Natural killer cell (primary cell): ENCODE data around the gene SYNE2. TPM values are rescaled to one million over a fixed set of nuclear protein-coding genes. Genes with fewer than 3 reads are reported as not detected.

Source experiments
- ATAC-seq, 3 donors: fragments of 150-1000 bp in 2 of 3; fragments of 200-7000 bp in 1 of 3; cut with Tn5 transposase; 1 replicate in 1 of 3; 2 replicates in 2 of 3; pipeline ENCODE4 v1.10.0; 2021; ENCODE audit warnings: mild to moderate bottlenecking in 2 of 3, moderate library complexity in 2 of 3
- DNase-seq, 2 donors: peaks; one replicate each; pipeline versions ENCODE4 v3.0.0 to v3.0.0-alpha.2; 2013 to 2021; ENCODE audit warnings: mixed read lengths in 1 of 2
- H3K27ac ChIP-seq: one replicate; pipeline ENCODE4 v1.5.1; 2013; ENCODE audit warnings: mild to moderate bottlenecking, low read length
- H3K27me3 ChIP-seq: one replicate; pipeline ENCODE4 v1.6.1; 2013; ENCODE audit warnings: low read length; ENCODE audit not compliant: control insufficient read depth, insufficient read depth
- H3K36me3 ChIP-seq: one replicate; pipeline ENCODE4 v1.6.1; 2013; ENCODE audit warnings: low read length; ENCODE audit not compliant: control insufficient read depth, insufficient read depth
- H3K4me1 ChIP-seq: one replicate; pipeline ENCODE4 v1.6.1; 2013; ENCODE audit warnings: low read length; ENCODE audit not compliant: control insufficient read depth, insufficient read depth
- H3K4me3 ChIP-seq: one replicate; pipeline ENCODE4 v1.5.1; 2013; ENCODE audit warnings: low read length
- H3K9me3 ChIP-seq: one replicate; pipeline ENCODE4 v1.6.1; 2013; ENCODE audit warnings: low read length; ENCODE audit not compliant: control insufficient read depth, insufficient read depth
- H3K27ac Mint-ChIP-seq, 2 donors: one replicate each; pipeline ENCODE4 v1.8.0; 2022; ENCODE audit warnings: mild to moderate bottlenecking in 2 of 2, mixed read lengths in 2 of 2, moderate library complexity in 1 of 2
- H3K27me3 Mint-ChIP-seq, 2 donors: one replicate each; pipeline ENCODE4 v1.8.0; 2022; ENCODE audit warnings: low read depth in 2 of 2, mixed read lengths in 2 of 2
- H3K36me3 Mint-ChIP-seq: one replicate; pipeline ENCODE4 v1.8.0; 2022; ENCODE audit warnings: mixed read lengths
- H3K4me1 Mint-ChIP-seq, 2 donors: one replicate each; pipeline ENCODE4 v1.8.0; 2022; ENCODE audit warnings: mixed read lengths in 2 of 2
- H3K4me3 Mint-ChIP-seq: one replicate; pipeline ENCODE4 v1.8.0; 2022; ENCODE audit warnings: mild to moderate bottlenecking, moderate library complexity, mixed read lengths
- H3K9me3 Mint-ChIP-seq, 2 donors: one replicate each; pipeline ENCODE4 v1.8.0; 2022; ENCODE audit warnings: mixed read lengths in 2 of 2
- WGBS: methylation state at CpG from one replicate; pipeline ENCODE4 v1.1.7; 2013; ENCODE audit warnings: missing lambda C conversion rate; ENCODE audit not compliant: insufficient coverage; 5-methylcytosine and 5-hydroxymethylcytosine counted together
- intact Hi-C: fragments of 100-400 bp; cut with micrococcal nuclease; formaldehyde crosslinking; loops from one replicate; pipeline ENCODE4 v1.14.2; 2022
- total RNA-seq, 4 donors: library from RNA; stranded (reverse); fragments of 120-200 nt in 1 of 4; gene quantifications; one replicate each; pipeline versions ENCODE4 v1.2.3 to v1.2.4, GENCODE V29; 2013 to 2022
- TF ChIP-seq, protein P1 (sequence below): fragments of 200-600 bp; IDR thresholded peaks from one replicate; pipeline ENCODE4 v1.8.0; 2022; ENCODE audit warnings: antibody characterized with exemption

Gene SYNE2
- total RNA-seq, 3 donors from 2014 or later (not counting 1 experiment from before 2014, with no cell fraction given) = 325 to 434 (median 373) TPM

- no peak overlapping the region for H3K27ac ChIP-seq
- H3K4me1 ChIP-seq = no peaks in the 10 kb centered on the region
- intact Hi-C loops = no loop called here
- no peaks in the 10 kb centered on the region for H3K27me3 ChIP-seq
- no peak for DNase-seq
- ATAC-seq = no peak
- 78% methylated on average over 9 of the region's 10 CpGs for WGBS
- peaks cover 38% of the 10 kb centered on the region for H3K36me3 Mint-ChIP-seq
- H3K36me3 ChIP-seq = peaks cover 41% of the 10 kb centered on the region
- H3K4me1 Mint-ChIP-seq = peaks cover under 1 to 32% of the 10 kb centered on the region in 2 donors
- H3K27ac Mint-ChIP-seq = peak overlapping the region in 1 of 2 donors; percentile 29
- H3K9me3 ChIP-seq = no peaks in the 10 kb centered on the region
- H3K4me3 ChIP-seq = no peak overlapping the region
- no peak overlapping the region for H3K4me3 Mint-ChIP-seq
- no peaks in the 10 kb centered on the region for H3K27me3 Mint-ChIP-seq
- TF ChIP-seq, protein P1, sequence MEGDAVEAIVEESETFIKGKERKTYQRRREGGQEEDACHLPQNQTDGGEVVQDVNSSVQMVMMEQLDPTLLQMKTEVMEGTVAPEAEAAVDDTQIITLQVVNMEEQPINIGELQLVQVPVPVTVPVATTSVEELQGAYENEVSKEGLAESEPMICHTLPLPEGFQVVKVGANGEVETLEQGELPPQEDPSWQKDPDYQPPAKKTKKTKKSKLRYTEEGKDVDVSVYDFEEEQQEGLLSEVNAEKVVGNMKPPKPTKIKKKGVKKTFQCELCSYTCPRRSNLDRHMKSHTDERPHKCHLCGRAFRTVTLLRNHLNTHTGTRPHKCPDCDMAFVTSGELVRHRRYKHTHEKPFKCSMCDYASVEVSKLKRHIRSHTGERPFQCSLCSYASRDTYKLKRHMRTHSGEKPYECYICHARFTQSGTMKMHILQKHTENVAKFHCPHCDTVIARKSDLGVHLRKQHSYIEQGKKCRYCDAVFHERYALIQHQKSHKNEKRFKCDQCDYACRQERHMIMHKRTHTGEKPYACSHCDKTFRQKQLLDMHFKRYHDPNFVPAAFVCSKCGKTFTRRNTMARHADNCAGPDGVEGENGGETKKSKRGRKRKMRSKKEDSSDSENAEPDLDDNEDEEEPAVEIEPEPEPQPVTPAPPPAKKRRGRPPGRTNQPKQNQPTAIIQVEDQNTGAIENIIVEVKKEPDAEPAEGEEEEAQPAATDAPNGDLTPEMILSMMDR = no peak
- no peaks in the 10 kb centered on the region for H3K9me3 Mint-ChIP-seq
Observed at GRCh38 chr14:64053694-64054669, 201.2 kb downstream of the SYNE2 start.

DNA sequence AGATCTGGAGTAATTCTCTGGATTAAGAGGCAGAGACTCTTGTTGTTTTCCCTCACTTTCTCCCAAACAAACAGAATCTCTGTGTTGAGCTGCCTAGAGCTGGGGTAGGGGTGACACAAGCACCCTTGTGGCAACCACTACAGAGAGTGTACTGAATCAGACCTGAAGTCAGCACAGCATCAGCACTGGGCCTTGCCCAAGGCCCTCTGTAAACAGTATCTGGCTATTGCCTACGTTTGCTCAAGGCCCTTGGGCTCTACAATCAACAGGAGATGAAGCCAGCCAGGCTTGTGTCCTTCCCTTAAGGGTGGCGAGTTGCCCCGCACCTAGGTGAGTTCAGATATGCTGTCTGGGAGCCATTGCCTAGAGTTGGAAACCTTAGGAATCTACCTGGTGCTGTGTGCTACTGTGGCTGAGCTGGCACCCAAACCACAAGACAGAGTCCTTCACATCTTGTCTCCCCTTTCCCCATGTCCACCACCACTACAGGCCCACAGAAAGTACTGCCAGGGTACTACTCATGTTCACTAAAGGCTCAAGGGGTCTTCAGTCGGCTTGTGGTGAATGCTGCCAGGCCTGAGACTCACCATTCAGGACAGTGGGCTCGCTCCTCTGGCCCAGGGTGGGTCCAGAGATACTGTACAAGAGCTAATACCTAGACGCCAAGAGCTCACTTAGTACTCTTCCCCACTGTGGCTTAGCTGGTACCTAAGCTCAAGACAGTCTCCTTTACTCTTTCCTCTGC is 206.8 kb downstream of the SYNE2 start:
- peaks cover 24% of the 10 kb centered on the region for H3K36me3 Mint-ChIP-seq
- H3K9me3 Mint-ChIP-seq = no peaks in the 10 kb centered on the region
- no peaks in the 10 kb centered on the region for H3K4me1 ChIP-seq
- WGBS = 93% methylated on average over 6 of the region's 6 CpGs
- H3K27ac Mint-ChIP-seq = peak overlapping the region in 1 of 2 donors; percentile 53
- intact Hi-C loops = no loop called here
- peaks cover 35% of the 10 kb centered on the region for H3K36me3 ChIP-seq
- no peak overlapping the region for H3K4me3 ChIP-seq
- ATAC-seq (no peak), DNase-seq (no peak)
- H3K27me3 ChIP-seq = no peaks in the 10 kb centered on the region
- H3K27me3 Mint-ChIP-seq = no peaks in the 10 kb centered on the region
- no peaks in the 10 kb centered on the region for H3K9me3 ChIP-seq
- H3K4me3 Mint-ChIP-seq = no peak overlapping the region
- H3K27ac ChIP-seq = no peak overlapping the region
- TF ChIP-seq, protein P1 = no peak
- H3K4me1 Mint-ChIP-seq = peaks cover 13 to 39% of the 10 kb centered on the region in 2 donors

DNA sequence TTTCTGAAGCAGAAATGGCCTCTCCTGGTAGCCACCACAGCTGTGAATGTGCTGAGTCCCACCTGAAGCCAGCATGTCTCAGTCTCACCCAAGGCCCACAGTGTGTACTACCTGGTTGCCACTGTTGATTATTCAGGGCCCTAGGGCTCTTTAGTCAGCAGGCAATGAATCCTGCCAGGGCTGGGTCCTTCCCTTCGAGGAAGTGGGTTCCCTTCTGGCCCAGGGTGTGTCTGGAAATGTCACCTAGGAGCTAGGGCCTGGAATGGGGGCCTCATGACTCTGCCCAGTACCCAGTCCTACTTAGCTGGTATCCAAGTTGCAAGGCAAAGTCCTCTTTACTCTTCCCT is 207.4 kb downstream of the SYNE2 start:
- peak overlapping the region in 1 of 2 donors; percentile 53 for H3K27ac Mint-ChIP-seq
- peaks cover 24% of the 10 kb centered on the region for H3K36me3 Mint-ChIP-seq
- ATAC-seq (no peak), DNase-seq (no peak)
- H3K27me3 Mint-ChIP-seq = no peaks in the 10 kb centered on the region
- Histone ChIP-seq H3K27ac (no peak overlapping the region), H3K4me1 (no peaks in the 10 kb centered on the region), H3K4me3 (no peak overlapping the region), H3K27me3 (no peaks in the 10 kb centered on the region), H3K36me3 (peaks cover 37% of the 10 kb centered on the region), H3K9me3 (no peaks in the 10 kb centered on the region)
- peaks cover 13 to 39% of the 10 kb centered on the region in 2 donors for H3K4me1 Mint-ChIP-seq
- TF ChIP-seq, protein P1 = no peak
- 69% methylated on average over 1 of the region's 1 CpG for WGBS
- intact Hi-C loops = no loop called here
- no peak overlapping the region for H3K4me3 Mint-ChIP-seq
- H3K9me3 Mint-ChIP-seq = no peaks in the 10 kb centered on the region
